OCI-LY3 (cell line): ENCODE results near the gene KTI12.

Experiments
- EZH2phosphoT487 ChIP-seq: fragments of 200-600 bp; shearing (Covaris generic); IDR thresholded peaks from 2 replicates; pipeline ENCODE4 v1.6.1; 2018; ENCODE audit warnings: antibody characterized with exemption, mixed run types, low read depth
- TF ChIP-seq, protein P1 (sequence below): fragments of 200-600, 300-600 bp; sonication (generic); IDR thresholded peaks from 2 replicates; pipeline ENCODE4 v1.5.1; 2014; ENCODE audit warnings: antibody characterized with exemption, low read length, low read depth

DNA sequence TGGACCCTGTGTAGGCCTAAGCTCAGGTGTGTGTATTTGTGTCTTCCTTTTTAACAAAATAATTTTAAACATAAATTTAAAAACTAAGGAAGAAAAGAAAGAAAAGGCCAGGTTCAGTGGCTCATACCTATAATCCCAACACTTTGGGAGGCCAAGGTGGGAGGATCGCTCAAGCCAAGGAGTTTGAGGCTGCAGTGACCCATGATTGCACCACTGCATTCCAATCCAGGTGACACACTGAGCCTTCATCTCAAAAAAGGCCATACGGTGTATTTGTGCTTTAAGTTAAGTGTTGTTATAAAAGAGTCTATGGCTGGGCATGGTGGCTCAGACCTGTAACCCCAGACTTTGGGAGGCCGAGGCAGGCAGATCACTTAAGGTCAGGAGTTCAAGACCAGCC is 51.4 kb downstream of the KTI12 start:
- TF ChIP-seq EZH2phosphoT487, result no peak
- TF ChIP-seq, protein P1, sequence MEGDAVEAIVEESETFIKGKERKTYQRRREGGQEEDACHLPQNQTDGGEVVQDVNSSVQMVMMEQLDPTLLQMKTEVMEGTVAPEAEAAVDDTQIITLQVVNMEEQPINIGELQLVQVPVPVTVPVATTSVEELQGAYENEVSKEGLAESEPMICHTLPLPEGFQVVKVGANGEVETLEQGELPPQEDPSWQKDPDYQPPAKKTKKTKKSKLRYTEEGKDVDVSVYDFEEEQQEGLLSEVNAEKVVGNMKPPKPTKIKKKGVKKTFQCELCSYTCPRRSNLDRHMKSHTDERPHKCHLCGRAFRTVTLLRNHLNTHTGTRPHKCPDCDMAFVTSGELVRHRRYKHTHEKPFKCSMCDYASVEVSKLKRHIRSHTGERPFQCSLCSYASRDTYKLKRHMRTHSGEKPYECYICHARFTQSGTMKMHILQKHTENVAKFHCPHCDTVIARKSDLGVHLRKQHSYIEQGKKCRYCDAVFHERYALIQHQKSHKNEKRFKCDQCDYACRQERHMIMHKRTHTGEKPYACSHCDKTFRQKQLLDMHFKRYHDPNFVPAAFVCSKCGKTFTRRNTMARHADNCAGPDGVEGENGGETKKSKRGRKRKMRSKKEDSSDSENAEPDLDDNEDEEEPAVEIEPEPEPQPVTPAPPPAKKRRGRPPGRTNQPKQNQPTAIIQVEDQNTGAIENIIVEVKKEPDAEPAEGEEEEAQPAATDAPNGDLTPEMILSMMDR, result no peak
